Osteoblast (primary cell): ENCODE measurements around the gene PPP2R3A. TPM values are rescaled to one million over a fixed set of nuclear protein-coding genes. Genes with fewer than 3 reads are reported as not detected.

ENCODE experiments used
- DNase-seq: peaks from one replicate; pipeline ENCODE4 v3.0.0; 2011; ENCODE audit warnings: low spot score, mixed read lengths; ENCODE audit not compliant: insufficient read length; ENCODE audit errors: missing footprints
- H2AFZ ChIP-seq: 2 replicates; pipeline ENCODE4 v1.6.0; 2011; ENCODE audit warnings: mild to moderate bottlenecking, low read length
- H3K27ac ChIP-seq: 2 replicates; pipeline ENCODE4 v1.5.1; 2011; ENCODE audit warnings: mild to moderate bottlenecking, low read depth, low read length, moderate library complexity
- H3K27me3 ChIP-seq: 2 replicates; pipeline ENCODE4 v1.6.0; 2012; ENCODE audit warnings: mild to moderate bottlenecking, control low read depth, inconsistent platforms, low read length, moderate library complexity; ENCODE audit not compliant: insufficient read depth
- H3K36me3 ChIP-seq: 2 replicates; pipeline ENCODE4 v1.5.1; 2011; ENCODE audit warnings: mild to moderate bottlenecking, low read length, control low read depth, moderate library complexity; ENCODE audit not compliant: insufficient read depth
- H3K4me1 ChIP-seq: 2 replicates; pipeline ENCODE4 v1.5.1; 2011; ENCODE audit warnings: mild to moderate bottlenecking, low read length, control low read depth, moderate library complexity; ENCODE audit not compliant: insufficient read depth
- H3K4me2 ChIP-seq: 2 replicates; pipeline ENCODE4 v1.6.0; 2011; ENCODE audit warnings: mild to moderate bottlenecking, low read length; ENCODE audit not compliant: insufficient read depth
- H3K4me3 ChIP-seq: fragments of 200-600 bp; sonication (generic); 3 replicates; pipeline ENCODE4 v1.5.1; 2012; ENCODE audit warnings: mild to moderate bottlenecking, low read length, inconsistent platforms; ENCODE audit not compliant: insufficient read depth
- H3K79me2 ChIP-seq: 2 replicates; pipeline ENCODE4 v1.6.0; 2012; ENCODE audit warnings: mild to moderate bottlenecking, low read length, control low read depth, inconsistent platforms; ENCODE audit not compliant: insufficient read depth
- H3K9me3 ChIP-seq: 2 replicates; pipeline ENCODE4 v1.5.1; 2011; ENCODE audit warnings: low read depth, low read length, control low read depth
- H4K20me1 ChIP-seq: 2 replicates; pipeline ENCODE4 v1.6.0; 2012; ENCODE audit warnings: mild to moderate bottlenecking, low read length, control low read depth; ENCODE audit not compliant: insufficient read depth
- CTCF ChIP-seq: IDR thresholded peaks from 2 replicates; pipeline ENCODE4 v1.5.1; 2011; ENCODE audit warnings: mild to moderate bottlenecking, low read depth, low read length, moderate library complexity; ENCODE audit errors: extremely low read depth
- total RNA-seq: library from RNA; depleted of rRNA; stranded (reverse); fragments of >200 nt; gene quantifications from 2 replicates; pipeline ENCODE4 v1.2.3, GENCODE V29; 2012

The PPP2R3A gene
- total RNA-seq, 1 donor = 23.9 TPM

- peak; percentile 10 for DNase-seq
- Histone ChIP-seq H4K20me1 (no peaks in the 10 kb centered on the region), H3K36me3 (no peaks in the 10 kb centered on the region), H3K4me1 (no peaks in the 10 kb centered on the region), H3K9me3 (no peaks in the 10 kb centered on the region), H3K27ac (no peak overlapping the region), H3K4me2 (no peak overlapping the region), H3K27me3 (no peaks in the 10 kb centered on the region), H3K79me2 (no peaks in the 10 kb centered on the region), H3K4me3 (no peak overlapping the region), H2AFZ (no peak overlapping the region)
- no peak for TF ChIP-seq CTCF
Observed at GRCh38 chr3:136135039-136135802, 169.7 kb downstream of the PPP2R3A start.

GRCh38 chr3:136136454-136136853 lies 170.9 kb downstream of the PPP2R3A start:
- Histone ChIP-seq H3K36me3 (no peaks in the 10 kb centered on the region), H3K79me2 (no peaks in the 10 kb centered on the region), H4K20me1 (no peaks in the 10 kb centered on the region), H3K4me2 (no peak overlapping the region), H3K27me3 (no peaks in the 10 kb centered on the region), H3K4me3 (no peak overlapping the region), H3K27ac (no peak overlapping the region), H2AFZ (no peak overlapping the region), H3K4me1 (peaks cover 5% of the 10 kb centered on the region), H3K9me3 (no peaks in the 10 kb centered on the region)
- TF ChIP-seq CTCF = no peak
- DNase-seq = no peak

- H3K36me3 ChIP-seq = peaks cover 9% of the 10 kb centered on the region
- peaks cover 21% of the 10 kb centered on the region for H3K79me2 ChIP-seq
- H3K9me3 ChIP-seq = no peaks in the 10 kb centered on the region
- peaks cover 21% of the 10 kb centered on the region for H3K4me1 ChIP-seq
- H3K27me3 ChIP-seq = no peaks in the 10 kb centered on the region
- no peak for TF ChIP-seq CTCF
- no peak for DNase-seq
- H2AFZ ChIP-seq = no peak overlapping the region
- peak overlapping the region; percentile 89 for H3K27ac ChIP-seq
- H4K20me1 ChIP-seq = no peaks in the 10 kb centered on the region
- H3K4me2 ChIP-seq = no peak overlapping the region
- no peak overlapping the region for H3K4me3 ChIP-seq
Observed at GRCh38 chr3:136141291-136141785, 175.8 kb downstream of the PPP2R3A start.

GRCh38 chr3:136141891-136142290 lies 176.4 kb downstream of the PPP2R3A start:
- no peak for TF ChIP-seq CTCF
- no peaks in the 10 kb centered on the region for H4K20me1 ChIP-seq
- no peak overlapping the region for H2AFZ ChIP-seq
- no peaks in the 10 kb centered on the region for H3K27me3 ChIP-seq
- no peak overlapping the region for H3K4me3 ChIP-seq
- H3K4me1 ChIP-seq = peaks cover 22% of the 10 kb centered on the region
- peaks cover 22% of the 10 kb centered on the region for H3K79me2 ChIP-seq
- no peak for DNase-seq
- peaks cover 9% of the 10 kb centered on the region for H3K36me3 ChIP-seq
- H3K4me2 ChIP-seq = peak overlapping the region; percentile 44
- H3K9me3 ChIP-seq = no peaks in the 10 kb centered on the region
- peak overlapping the region; percentile 89 for H3K27ac ChIP-seq
